GM12878 (cell line): ENCODE data around the gene CERT1.

Source experiments
- EZH2 ChIP-seq: IDR thresholded peaks from 2 replicates; pipeline ENCODE4 v1.6.1; 2012; ENCODE audit warnings: low read depth, mild to moderate bottlenecking, control low read depth, inconsistent platforms, low read length, borderline replicate concordance; ENCODE audit not compliant: control insufficient read depth
- IRF4 ChIP-seq: IDR thresholded peaks from 2 replicates; pipeline ENCODE4 v1.6.1; 2011; ENCODE audit warnings: low read depth, low read length
- JUND ChIP-seq: IDR thresholded peaks from 2 replicates; pipeline ENCODE4 v1.6.1; 2012; ENCODE audit warnings: low read depth, mild to moderate bottlenecking, low read length, improper control_type of control experiment, moderate library complexity
- MAX ChIP-seq: IDR thresholded peaks from 2 replicates; pipeline ENCODE4 v1.6.1; 2012; ENCODE audit warnings: low read depth, low read length, improper control_type of control experiment
- MXI1 ChIP-seq: fragments of 150-350 bp; IDR thresholded peaks from 2 replicates; pipeline ENCODE4 v1.6.1; 2011; ENCODE audit warnings: low read depth, mild to moderate bottlenecking, inconsistent platforms, low read length, improper control_type of control experiment
- POLR2A ChIP-seq: IDR thresholded peaks from 2 replicates; pipeline ENCODE4 v1.6.1; 2011; ENCODE audit warnings: low read depth, mild to moderate bottlenecking, low read length
- PRDM15 ChIP-seq: fragments of 450-650 bp; formaldehyde crosslinking; IDR thresholded peaks from 2 replicates; pipeline ENCODE4 v1.4.0; 2020; ENCODE audit warnings: mild to moderate bottlenecking, moderate library complexity
- RELA ChIP-seq: fragments of 450-650 bp; IDR thresholded peaks from 2 replicates; pipeline ENCODE4 v1.8.0; 2014; ENCODE audit warnings: borderline replicate concordance; ENCODE audit not compliant: partially characterized antibody
- SMC3 ChIP-seq: IDR thresholded peaks from 2 replicates; pipeline ENCODE4 v1.6.1; 2011; ENCODE audit warnings: low read length, improper control_type of control experiment, borderline replicate concordance
- TF ChIP-seq, protein P1 (sequence below), 3 experiments: IDR thresholded peaks in 2 of 3; conservative IDR thresholded peaks in 1 of 3; 2 replicates each; pipeline ENCODE4 v1.5.1; 2011; ENCODE audit warnings: low read depth in 3 of 3, low read length in 3 of 3, mild to moderate bottlenecking in 3 of 3, control low read depth in 2 of 3, moderate library complexity in 2 of 3, inconsistent platforms in 1 of 3, mixed read lengths in 1 of 3; ENCODE audit not compliant: control insufficient read depth in 2 of 3, insufficient read depth in 1 of 3; ENCODE audit errors: extremely low read depth in 1 of 3
- TF ChIP-seq, protein P2 (sequence below): fragments of 150-350 bp; IDR thresholded peaks from 2 replicates; pipeline ENCODE4 v1.6.1; 2016; ENCODE audit warnings: low read depth, low read length

- TF ChIP-seq EZH2 (no peak), IRF4 (no peak), MAX (no peak), SMC3 (no peak), POLR2A (no peak), MXI1 (no peak), RELA (no peak), JUND (no peak), PRDM15 (CRISPR knock-in tag) (no peak)
- TF ChIP-seq, protein P1, sequence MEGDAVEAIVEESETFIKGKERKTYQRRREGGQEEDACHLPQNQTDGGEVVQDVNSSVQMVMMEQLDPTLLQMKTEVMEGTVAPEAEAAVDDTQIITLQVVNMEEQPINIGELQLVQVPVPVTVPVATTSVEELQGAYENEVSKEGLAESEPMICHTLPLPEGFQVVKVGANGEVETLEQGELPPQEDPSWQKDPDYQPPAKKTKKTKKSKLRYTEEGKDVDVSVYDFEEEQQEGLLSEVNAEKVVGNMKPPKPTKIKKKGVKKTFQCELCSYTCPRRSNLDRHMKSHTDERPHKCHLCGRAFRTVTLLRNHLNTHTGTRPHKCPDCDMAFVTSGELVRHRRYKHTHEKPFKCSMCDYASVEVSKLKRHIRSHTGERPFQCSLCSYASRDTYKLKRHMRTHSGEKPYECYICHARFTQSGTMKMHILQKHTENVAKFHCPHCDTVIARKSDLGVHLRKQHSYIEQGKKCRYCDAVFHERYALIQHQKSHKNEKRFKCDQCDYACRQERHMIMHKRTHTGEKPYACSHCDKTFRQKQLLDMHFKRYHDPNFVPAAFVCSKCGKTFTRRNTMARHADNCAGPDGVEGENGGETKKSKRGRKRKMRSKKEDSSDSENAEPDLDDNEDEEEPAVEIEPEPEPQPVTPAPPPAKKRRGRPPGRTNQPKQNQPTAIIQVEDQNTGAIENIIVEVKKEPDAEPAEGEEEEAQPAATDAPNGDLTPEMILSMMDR (IDR thresholded peaks at IDR 0.05 in 2 of 3, conservative IDR thresholded peaks at IDR 0.05 in 1 of 3; ENCODE audit: control insufficient read depth in 2 of 3, extremely low read depth in 1 of 3, insufficient read depth in 1 of 3, low read depth in 3 of 3, low read length in 3 of 3), result no peak
- TF ChIP-seq, protein P2, sequence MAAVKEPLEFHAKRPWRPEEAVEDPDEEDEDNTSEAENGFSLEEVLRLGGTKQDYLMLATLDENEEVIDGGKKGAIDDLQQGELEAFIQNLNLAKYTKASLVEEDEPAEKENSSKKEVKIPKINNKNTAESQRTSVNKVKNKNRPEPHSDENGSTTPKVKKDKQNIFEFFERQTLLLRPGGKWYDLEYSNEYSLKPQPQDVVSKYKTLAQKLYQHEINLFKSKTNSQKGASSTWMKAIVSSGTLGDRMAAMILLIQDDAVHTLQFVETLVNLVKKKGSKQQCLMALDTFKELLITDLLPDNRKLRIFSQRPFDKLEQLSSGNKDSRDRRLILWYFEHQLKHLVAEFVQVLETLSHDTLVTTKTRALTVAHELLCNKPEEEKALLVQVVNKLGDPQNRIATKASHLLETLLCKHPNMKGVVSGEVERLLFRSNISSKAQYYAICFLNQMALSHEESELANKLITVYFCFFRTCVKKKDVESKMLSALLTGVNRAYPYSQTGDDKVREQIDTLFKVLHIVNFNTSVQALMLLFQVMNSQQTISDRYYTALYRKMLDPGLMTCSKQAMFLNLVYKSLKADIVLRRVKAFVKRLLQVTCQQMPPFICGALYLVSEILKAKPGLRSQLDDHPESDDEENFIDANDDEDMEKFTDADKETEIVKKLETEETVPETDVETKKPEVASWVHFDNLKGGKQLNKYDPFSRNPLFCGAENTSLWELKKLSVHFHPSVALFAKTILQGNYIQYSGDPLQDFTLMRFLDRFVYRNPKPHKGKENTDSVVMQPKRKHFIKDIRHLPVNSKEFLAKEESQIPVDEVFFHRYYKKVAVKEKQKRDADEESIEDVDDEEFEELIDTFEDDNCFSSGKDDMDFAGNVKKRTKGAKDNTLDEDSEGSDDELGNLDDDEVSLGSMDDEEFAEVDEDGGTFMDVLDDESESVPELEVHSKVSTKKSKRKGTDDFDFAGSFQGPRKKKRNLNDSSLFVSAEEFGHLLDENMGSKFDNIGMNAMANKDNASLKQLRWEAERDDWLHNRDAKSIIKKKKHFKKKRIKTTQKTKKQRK, result no peak
Observed at GRCh38 chr5:75522542-75522941, 11.1 kb upstream of the CERT1 start.
